ENCODE results near the gene PAX5. TPM values are rescaled to one million over a fixed set of nuclear protein-coding genes. Genes with fewer than 3 reads are reported as not detected.
A peak's percentile ranks its signal among the peaks of the same experiment; 100 is the strongest.

PAX5 gene
- total and polyA plus RNA-seq, 2 of the 13 experiments (the other 11 are each of a cell fraction or from before 2014, with no cell fraction given): not detected

DNA sequence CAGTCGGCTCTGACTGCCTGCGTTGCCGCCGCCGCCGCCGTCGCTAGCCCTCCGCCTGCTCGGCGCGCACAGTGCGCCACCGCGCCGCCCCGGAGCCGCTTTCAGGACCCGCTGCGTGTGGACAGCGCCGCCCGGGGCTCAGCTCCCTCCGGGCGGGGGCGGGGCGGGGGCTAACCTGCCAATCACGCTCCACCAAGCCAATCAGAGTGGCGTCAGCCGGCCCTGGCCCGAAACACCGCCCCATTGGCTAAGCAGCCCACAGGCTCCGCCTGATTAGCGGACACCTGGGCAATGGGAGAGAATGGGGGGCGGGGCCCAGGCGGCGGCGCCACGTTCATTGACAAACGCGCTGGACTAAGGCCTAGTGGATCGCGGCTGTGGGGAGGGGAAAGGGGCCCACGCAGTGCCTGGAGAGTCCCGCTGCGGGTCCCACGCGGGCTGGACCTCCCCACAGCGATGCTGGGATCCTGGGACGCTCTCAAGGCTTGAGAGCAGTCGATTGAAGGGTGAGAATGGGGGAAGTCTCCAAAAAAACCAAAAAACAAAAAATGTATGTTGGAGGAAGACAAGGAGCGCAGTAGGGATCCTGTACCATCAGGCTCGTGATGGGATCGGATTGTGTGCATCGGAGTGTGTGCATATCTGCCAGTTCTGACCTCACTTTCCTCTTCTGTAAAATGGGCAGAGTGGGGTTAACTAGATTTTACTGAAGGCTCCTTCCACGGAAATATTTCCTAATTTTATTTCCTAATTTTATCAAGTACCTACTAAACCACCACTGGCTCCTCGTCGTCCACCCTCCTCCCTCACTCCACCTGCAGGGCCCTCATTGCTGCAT, 6.3 kb downstream of the PAX5 start (continued):
- peak; percentile 92 for TF ChIP-seq ZBTB10 (CRISPR knock-in tag; IDR thresholded peaks at IDR 0.05; ENCODE audit: borderline replicate concordance)
- peak; percentile 76 for TF ChIP-seq ZNF605 (CRISPR knock-in tag; IDR thresholded peaks at IDR 0.05)
- TF ChIP-seq ATRX (CRISPR knock-in tag; IDR thresholded peaks at IDR 0.05; ENCODE audit: borderline replicate concordance): no peak
- TF ChIP-seq TAF15 (IDR thresholded peaks at IDR 0.05; ENCODE audit: low read depth, low read length, poor library complexity, severe bottlenecking): no peak
- TF ChIP-seq ZNF180 (CRISPR knock-in tag; IDR thresholded peaks at IDR 0.05; ENCODE audit: borderline replicate concordance, low read depth): no peak
- peak; percentile 97; the same call in 1 of the 2 replicates for TF ChIP-seq IRX3 (CRISPR knock-in tag; IDR thresholded peaks at IDR 0.05; ENCODE audit: borderline replicate concordance, low read depth)
- TF ChIP-seq HOMEZ (CRISPR knock-in tag; IDR thresholded peaks at IDR 0.05; ENCODE audit: low read depth): peak; percentile 37; the same call in 1 of the 2 replicates
- TF ChIP-seq ZNF230 (CRISPR knock-in tag; IDR thresholded peaks at IDR 0.05): 0 out of 2 replicates have a peak, but pooled peaks have one; percentile 56
- peak; percentile 79; the same call in 1 of the 2 replicates for TF ChIP-seq ZBTB20 (CRISPR knock-in tag; IDR thresholded peaks at IDR 0.05; ENCODE audit: borderline replicate concordance, low read depth)
- peak; percentile 69; the same call in 1 of the 2 replicates for TF ChIP-seq DNMT1 (CRISPR knock-in tag; IDR thresholded peaks at IDR 0.05)
- peak; percentile 92 for TF ChIP-seq NRL (CRISPR knock-in tag; IDR thresholded peaks at IDR 0.05; ENCODE audit: borderline replicate concordance)
- TF ChIP-seq ZNF564 (CRISPR knock-in tag; IDR thresholded peaks at IDR 0.05): peak; percentile 91; the same call in 1 of the 2 replicates
- TF ChIP-seq ZNF17 (CRISPR knock-in tag; IDR thresholded peaks at IDR 0.05): no peak
- TF ChIP-seq HIVEP1 (CRISPR knock-in tag; IDR thresholded peaks at IDR 0.05): no peak; the same call in 1 of the 2 replicates
- TF ChIP-seq PHF5A (CRISPR knock-in tag; IDR thresholded peaks at IDR 0.05; ENCODE audit: low read depth, unreplicated experiment): peak; percentile 60
- no peak for TF ChIP-seq GABPA (IDR thresholded peaks at IDR 0.05; ENCODE audit: low read depth, low read length)
- no peak for TF ChIP-seq GABPA (CRISPR knock-in tag; IDR thresholded peaks at IDR 0.05; ENCODE audit: low read depth)
- no peak for TF ChIP-seq HNF4G (IDR thresholded peaks at IDR 0.05; ENCODE audit: borderline replicate concordance, low read depth, low read length)
- TF ChIP-seq HNF4G (CRISPR knock-in tag; IDR thresholded peaks at IDR 0.05; ENCODE audit: borderline replicate concordance, low read depth): 0 out of 2 replicates have a peak, but pooled peaks have one; percentile 22
- 0 out of 2 replicates have a peak, but pooled peaks have one; percentile 8 for TF ChIP-seq CEBPG (CRISPR knock-in tag; IDR thresholded peaks at IDR 0.05)
- 0 out of 2 replicates have a peak, but pooled peaks have one; percentile 46 for TF ChIP-seq ZSCAN30 (CRISPR knock-in tag; IDR thresholded peaks at IDR 0.05)
- TF ChIP-seq MXD1 (CRISPR knock-in tag; IDR thresholded peaks at IDR 0.05): peak; percentile 98
- peak; percentile 77; the same call in 1 of the 2 replicates for TF ChIP-seq ARNTL (CRISPR knock-in tag; IDR thresholded peaks at IDR 0.05)
- TF ChIP-seq GFI1 (CRISPR knock-in tag; IDR thresholded peaks at IDR 0.05; ENCODE audit: borderline replicate concordance): peak; percentile 76; the same call in 1 of the 2 replicates
- no peak for TF ChIP-seq FOXA1 (IDR thresholded peaks at IDR 0.05)
- peak; percentile 30; the same call in 1 of the 2 replicates for TF ChIP-seq FOXA1 (CRISPR knock-in tag; IDR thresholded peaks at IDR 0.05)
- peak; percentile 84 for TF ChIP-seq ELF3 (CRISPR knock-in tag; IDR thresholded peaks at IDR 0.05)

Measured in HepG2 (cell line).